GM12865 (cell line): ENCODE measurements around the gene COX7A2L.

Experiments used
- DNase-seq: peaks from one replicate; pipeline ENCODE4 v3.0.0; 2010; ENCODE audit warnings: low read depth
- H3K4me3 ChIP-seq: 2 replicates; pipeline ENCODE4 v1.5.1; 2011; ENCODE audit warnings: mild to moderate bottlenecking, low read depth, low read length, control low read depth
- TF ChIP-seq, protein P1 (sequence below): IDR thresholded peaks from 2 replicates; pipeline ENCODE4 v1.5.1; 2011; ENCODE audit warnings: low read length, control low read depth, low read depth, inconsistent platforms; ENCODE audit not compliant: insufficient read depth; ENCODE audit errors: missing control alignments

COX7A2L gene

DNA sequence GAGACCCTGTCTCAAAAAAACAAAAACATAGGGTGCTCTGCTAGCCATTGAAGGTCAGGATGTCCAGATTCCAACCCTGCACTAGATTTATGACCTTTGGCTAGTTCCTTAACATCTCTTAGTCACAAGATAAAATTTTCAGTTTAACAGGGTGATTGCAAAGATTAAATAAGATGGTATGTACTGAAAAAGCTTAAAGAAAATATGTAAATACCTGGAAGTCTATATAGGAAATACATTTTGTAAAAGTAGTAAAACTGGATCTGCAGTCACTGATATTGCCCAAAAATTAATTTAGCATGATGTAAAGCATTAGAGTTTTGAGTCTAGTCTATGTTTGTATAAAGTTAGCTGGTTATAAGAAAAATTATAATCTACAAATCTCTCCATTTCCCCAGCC lies 5.4 kb upstream of the COX7A2L start:
- TF ChIP-seq, protein P1, sequence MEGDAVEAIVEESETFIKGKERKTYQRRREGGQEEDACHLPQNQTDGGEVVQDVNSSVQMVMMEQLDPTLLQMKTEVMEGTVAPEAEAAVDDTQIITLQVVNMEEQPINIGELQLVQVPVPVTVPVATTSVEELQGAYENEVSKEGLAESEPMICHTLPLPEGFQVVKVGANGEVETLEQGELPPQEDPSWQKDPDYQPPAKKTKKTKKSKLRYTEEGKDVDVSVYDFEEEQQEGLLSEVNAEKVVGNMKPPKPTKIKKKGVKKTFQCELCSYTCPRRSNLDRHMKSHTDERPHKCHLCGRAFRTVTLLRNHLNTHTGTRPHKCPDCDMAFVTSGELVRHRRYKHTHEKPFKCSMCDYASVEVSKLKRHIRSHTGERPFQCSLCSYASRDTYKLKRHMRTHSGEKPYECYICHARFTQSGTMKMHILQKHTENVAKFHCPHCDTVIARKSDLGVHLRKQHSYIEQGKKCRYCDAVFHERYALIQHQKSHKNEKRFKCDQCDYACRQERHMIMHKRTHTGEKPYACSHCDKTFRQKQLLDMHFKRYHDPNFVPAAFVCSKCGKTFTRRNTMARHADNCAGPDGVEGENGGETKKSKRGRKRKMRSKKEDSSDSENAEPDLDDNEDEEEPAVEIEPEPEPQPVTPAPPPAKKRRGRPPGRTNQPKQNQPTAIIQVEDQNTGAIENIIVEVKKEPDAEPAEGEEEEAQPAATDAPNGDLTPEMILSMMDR, result no peak
- DNase-seq, result no peak
- H3K4me3 ChIP-seq, result no peak overlapping the region

DNA sequence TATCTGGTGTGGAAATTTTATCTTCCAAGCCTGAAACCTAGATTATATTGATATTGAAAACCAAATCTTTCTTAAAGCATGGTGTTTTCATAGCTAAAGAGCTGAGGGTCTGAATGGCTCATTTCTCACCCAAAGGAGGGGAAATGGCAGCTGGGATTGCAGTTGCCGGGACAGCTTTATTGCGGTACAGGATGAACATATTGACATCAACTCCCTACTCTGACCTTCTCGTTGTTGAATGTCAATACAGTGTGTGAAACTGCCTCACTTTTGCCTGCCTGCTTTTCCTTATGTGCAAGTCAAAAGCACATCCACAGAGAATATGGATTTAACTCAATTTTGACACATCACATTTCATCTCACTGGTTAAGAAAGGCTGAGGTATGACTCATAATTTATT lies 3.6 kb upstream of the COX7A2L start:
- no peak for DNase-seq
- no peak overlapping the region for H3K4me3 ChIP-seq
- TF ChIP-seq, protein P1, result no peak

DNA sequence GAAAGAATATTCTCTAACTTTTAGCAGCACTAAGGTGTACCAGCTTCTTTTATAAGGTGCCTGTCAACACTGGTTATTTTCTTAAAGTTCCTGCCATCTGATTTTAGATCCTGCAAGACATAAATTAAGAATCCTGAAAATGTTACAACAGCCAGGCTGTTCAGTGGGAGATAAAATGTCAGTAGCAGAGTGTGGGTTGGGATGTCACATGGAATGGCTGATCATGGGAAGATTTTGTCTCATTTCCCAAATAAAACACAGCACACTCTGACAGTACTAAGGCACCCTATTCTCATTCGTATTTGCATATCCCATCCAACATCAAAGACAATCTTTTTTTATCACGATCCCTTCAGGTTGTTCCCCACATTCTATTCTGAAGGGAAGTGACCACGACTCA lies 2.4 kb upstream of the COX7A2L start:
- TF ChIP-seq, protein P1, result no peak
- DNase-seq, result no peak
- H3K4me3 ChIP-seq, result no peak overlapping the region

DNA sequence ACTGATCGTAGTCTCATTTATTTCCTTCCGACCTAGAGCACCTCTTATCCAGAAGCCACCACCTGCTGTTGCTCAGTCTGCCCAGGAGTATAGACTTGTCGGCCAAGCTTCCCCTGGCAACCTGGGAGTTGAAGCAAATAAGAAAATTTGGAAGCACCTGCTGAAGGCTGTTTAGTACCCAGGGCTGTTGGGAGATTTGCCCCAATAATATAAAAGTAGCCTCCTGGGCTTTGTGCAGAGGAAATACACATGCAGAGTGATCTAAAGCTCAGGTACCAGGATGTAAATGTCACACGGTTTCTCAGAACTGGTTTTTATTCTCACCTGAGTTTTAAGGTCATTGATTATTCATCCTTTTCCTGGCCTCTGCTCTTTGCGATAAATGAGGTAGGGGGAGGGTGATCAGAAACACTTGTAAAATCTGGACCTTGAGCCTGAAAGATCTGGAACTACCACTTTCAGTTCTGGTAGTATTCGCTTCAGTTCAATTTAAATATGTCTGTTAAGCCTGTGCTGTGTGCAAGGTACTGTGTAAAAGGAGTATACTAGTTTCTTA lies 789 bp upstream of the COX7A2L start:
- H3K4me3 ChIP-seq, result peak overlapping the region; percentile 52
- TF ChIP-seq, protein P1, result no peak
- no peak for DNase-seq

DNA sequence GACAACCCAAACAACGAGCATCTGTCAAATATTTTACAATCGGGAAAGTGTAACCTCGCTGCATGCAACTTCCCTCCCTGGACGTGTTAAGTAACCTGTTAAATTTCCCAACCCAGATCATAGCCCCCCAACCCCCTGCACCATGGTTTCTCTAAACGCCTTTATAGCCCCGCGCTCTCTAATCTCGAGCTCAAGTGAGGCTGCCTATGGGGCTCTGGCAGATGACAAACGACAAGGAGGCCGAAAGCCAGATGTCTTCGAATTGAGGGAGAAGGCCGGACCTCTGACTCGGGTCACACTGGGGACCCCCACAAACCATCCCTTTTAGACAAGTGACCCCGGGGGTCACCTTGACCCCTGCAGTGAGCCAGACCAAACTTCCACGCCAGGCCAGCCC lies 526 bp downstream of the COX7A2L start:
- DNase-seq, result no peak
- TF ChIP-seq, protein P1, result no peak
- peak overlapping the region; percentile 75 for H3K4me3 ChIP-seq

DNA sequence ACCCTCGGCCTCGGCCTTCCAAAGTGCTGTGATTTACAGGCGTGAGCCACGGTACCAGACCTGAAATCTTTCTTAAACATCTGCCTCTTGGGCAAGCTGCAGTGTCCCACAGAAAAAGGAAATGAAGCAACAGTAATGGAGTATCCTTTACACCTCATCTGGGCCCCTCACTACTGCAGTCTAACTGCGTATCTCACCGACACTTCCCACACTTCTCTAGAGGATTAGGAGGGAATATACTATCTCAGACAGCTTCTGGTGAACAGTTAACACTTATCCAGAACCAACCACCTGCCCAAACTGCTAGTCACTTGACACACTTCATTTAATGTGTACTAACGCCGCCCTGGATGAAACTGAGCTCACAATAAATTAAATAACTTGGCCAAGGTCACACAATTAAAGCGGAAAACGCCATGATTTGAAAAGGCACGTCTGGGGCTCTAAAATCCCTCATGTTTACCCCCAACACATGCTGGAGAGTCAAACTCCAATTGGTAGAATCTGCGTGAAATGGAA lies 993 bp downstream of the COX7A2L start:
- peak; percentile 40 for DNase-seq
- TF ChIP-seq, protein P1, result no peak

More for the DNA sequence above, 993 bp downstream of the COX7A2L start:
- H3K4me3 ChIP-seq, result peak overlapping the region; percentile 75
